Testis (tissue), 3 donors: ENCODE results near the gene ALPL. TPM values are rescaled to one million over a fixed set of nuclear protein-coding genes. Genes with fewer than 3 reads are reported as not detected.

Source experiments
- DNase-seq: peaks from one replicate; pipeline ENCODE4 v3.0.0-alpha.2; 2019
- H3K27ac ChIP-seq, 2 donors: fragments of 200-600 bp; sonication (generic); one replicate each; pipeline ENCODE4 v1.5.1; 2019
- H3K27me3 ChIP-seq: fragments of 200-600 bp; sonication (generic); one replicate; pipeline ENCODE4 v1.5.1; 2019
- H3K36me3 ChIP-seq: fragments of 200-600 bp; sonication (generic); one replicate; pipeline ENCODE4 v1.5.1; 2017; ENCODE audit warnings: low read depth; ENCODE audit errors: missing control alignments
- H3K4me1 ChIP-seq: fragments of 200-600 bp; sonication (generic); one replicate; pipeline ENCODE4 v1.5.1; 2019
- H3K4me3 ChIP-seq, 2 donors: fragments of 200-600 bp; sonication (generic); one replicate each; pipeline ENCODE4 v1.5.1; 2017 to 2019
- H3K9me3 ChIP-seq: fragments of 200-600 bp; sonication (generic); one replicate; pipeline ENCODE4 v1.5.1; 2017
- CTCF ChIP-seq, 3 experiments: fragments of 450-650 bp in 2 of 3; fragments of 200-600 bp in 1 of 3; sonication (generic) in 1 of 3; IDR thresholded peaks; one replicate each; pipeline ENCODE4 v1.5.1; 2016 to 2019; ENCODE audit warnings: antibody characterized with exemption in 3 of 3, mild to moderate bottlenecking in 2 of 3, moderate library complexity in 1 of 3
- POLR2A ChIP-seq: fragments of 450-650 bp; IDR thresholded peaks from one replicate; pipeline ENCODE4 v1.6.1; 2017; ENCODE audit warnings: antibody characterized with exemption, mild to moderate bottlenecking, moderate library complexity
- WGBS, 2 donors: methylation state at CpG; one replicate each; pipeline ENCODE4 v1.1.5; 2018; 5-methylcytosine and 5-hydroxymethylcytosine counted together
- intact Hi-C: fragments of 100-400 bp; cut with DNase I; formaldehyde crosslinking; loops from one replicate; pipeline ENCODE4 v1.15.1; 2023; ENCODE audit warnings: low total_unique reads
- polyA plus RNA-seq: library from polyadenylated mRNA; stranded (reverse); fragments of 350-450 nt; fragmentation: Illumina TruSeq; extraction: RNeasy Lipid Tissue Mini Kit (QIAGEN cat#74804); gene quantifications from one replicate; pipeline ENCODE4 v1.2.3, GENCODE V29; 2014; ENCODE audit warnings: low read depth, low replicate concordance; ENCODE audit not compliant: insufficient read depth
- total RNA-seq, 2 donors: library from RNA; depleted of rRNA; stranded (reverse); fragments of >200 nt; gene quantifications; one replicate each; pipeline ENCODE4 v1.2.3, GENCODE V29; 2016

The ALPL gene
- total and polyA plus RNA-seq, 3 donors from 2014 or later, result 11.8 to 22.2 (median 15.7) TPM

- Histone ChIP-seq H3K9me3 (no peaks in the 10 kb centered on the region), H3K4me1 (no peaks in the 10 kb centered on the region), H3K4me3 (no peak overlapping the region), H3K36me3 (no peaks in the 10 kb centered on the region), H3K27ac (no peak overlapping the region), H3K27me3 (no peaks in the 10 kb centered on the region)
- no peak for TF ChIP-seq POLR2A
- TF ChIP-seq CTCF (IDR thresholded peaks at IDR 0.05), result no peak
- no peak for DNase-seq
- intact Hi-C loops, result no loop called here
- WGBS, 2 donors, result 90 to 100% methylated on average over 3 of the region's 3 CpGs
Measured at GRCh38 chr1:21496886-21497285, 12.3 kb upstream of the ALPL start.

DNA sequence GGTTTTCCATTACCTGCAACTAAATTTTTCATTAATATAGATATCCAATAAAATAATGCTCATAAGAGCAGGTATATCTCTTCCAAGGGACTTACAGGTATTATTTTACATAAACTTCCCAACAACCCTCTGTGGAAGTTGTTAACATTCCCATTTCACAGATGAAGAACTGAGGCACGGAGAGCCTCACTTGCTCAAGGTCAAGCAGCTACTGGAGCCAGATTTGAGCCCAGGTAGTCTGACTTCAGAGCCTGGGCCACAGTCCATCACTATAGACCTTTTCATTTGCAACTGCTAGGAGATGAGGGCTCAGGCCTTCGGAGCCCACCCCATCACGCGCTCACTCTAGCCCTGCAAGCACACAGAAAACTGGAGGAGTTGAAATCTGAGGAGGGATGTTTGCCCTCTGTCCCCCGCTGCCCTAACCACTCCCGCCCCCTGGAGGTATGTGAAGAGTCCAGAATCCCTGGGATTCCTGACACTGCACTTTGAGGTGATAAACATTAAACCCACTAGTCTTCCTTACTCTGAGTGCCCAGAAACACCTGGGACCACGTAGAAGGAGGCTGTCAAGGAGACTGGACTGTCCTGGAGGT, 11.7 kb upstream of the ALPL start:
- intact Hi-C loops, result no loop called here
- WGBS, 2 donors, result 70 to 71% methylated on average over 4 to 7 of the region's 7 CpGs
- Histone ChIP-seq H3K4me3 (no peak overlapping the region), H3K27ac (no peak overlapping the region), H3K27me3 (no peaks in the 10 kb centered on the region), H3K4me1 (no peaks in the 10 kb centered on the region), H3K9me3 (no peaks in the 10 kb centered on the region), H3K36me3 (no peaks in the 10 kb centered on the region)
- TF ChIP-seq POLR2A (no peak), CTCF (IDR thresholded peaks at IDR 0.05) (no peak)
- DNase-seq, result no peak

DNA sequence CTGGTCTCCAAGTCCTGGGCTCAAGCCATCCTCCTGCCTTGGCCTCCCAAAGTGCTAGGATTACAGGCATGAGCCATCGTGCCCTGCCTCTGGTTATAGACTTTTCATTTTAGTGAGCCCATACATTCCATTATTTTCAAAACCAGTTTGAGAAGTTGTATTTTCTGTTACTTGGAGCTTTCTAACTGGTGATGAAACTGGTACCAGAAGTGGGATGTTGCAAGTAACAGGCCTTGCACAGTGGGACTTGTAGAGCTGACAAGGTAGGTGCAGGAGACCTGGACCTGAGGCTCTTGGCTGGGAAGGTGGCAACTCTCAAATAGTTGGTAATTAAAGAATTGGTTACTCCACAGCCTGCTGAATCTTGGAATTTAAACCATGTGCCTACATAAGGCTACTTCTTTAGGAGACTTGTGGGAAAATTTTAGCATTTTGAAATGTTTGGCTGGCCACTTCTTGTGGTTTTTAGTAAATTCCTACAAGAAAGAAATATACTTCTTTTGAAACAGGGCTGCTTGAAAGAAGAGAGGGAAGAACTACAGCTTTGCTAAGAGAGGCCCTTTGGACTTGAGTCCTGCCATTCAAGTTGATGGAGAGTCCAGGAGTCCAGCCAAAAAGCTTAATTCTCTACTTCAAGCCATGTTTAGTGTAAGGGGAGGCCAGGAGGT, 9.8 kb upstream of the ALPL start:
- Histone ChIP-seq H3K27me3 (no peaks in the 10 kb centered on the region), H3K4me3 (no peak overlapping the region), H3K36me3 (no peaks in the 10 kb centered on the region), H3K9me3 (no peaks in the 10 kb centered on the region), H3K4me1 (peaks cover 3% of the 10 kb centered on the region), H3K27ac (no peak overlapping the region)
- 100% methylated on average over 1 of the region's 1 CpG for WGBS, 2 donors
- intact Hi-C loops, result no loop called here
- TF ChIP-seq POLR2A (no peak), CTCF (IDR thresholded peaks at IDR 0.05) (no peak)
- DNase-seq, result no peak

DNA sequence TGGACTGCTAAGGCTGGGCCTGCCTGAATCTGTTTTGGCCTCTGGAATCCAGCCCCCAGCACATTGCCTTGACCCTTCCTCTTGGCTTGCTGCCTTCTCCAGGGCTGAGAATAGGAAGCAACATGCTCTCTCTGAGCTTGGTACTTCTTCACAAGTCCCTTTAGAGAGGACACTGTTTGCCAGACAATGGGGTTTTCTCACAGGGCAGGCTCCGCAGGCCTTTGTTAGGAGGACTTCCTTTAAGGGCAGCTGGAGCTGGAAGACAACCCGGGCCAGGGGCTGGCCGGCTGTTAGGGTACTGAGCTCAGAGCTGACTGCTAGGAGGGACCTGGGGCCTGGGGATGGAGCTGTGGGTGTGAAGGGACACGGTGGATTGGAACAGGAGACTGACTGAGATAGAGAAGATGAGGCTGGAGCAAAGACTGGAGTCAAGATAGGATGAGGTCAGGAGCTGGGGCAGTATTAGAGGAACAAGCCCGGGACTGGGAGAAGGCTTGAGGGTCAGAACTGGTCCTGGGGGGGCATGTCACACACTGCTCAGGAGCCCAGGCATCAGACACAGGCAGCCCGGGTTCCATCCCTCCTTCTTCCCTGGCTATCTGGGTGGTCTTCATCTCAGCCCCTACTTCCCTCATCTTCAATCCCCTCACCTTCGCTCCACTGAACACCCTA, 5.4 kb upstream of the ALPL start:
- TF ChIP-seq CTCF (IDR thresholded peaks at IDR 0.05) (no peak), POLR2A (no peak)
- peaks cover 7% of the 10 kb centered on the region for H3K4me1 ChIP-seq
- DNase-seq, result peak; percentile 41
- no peaks in the 10 kb centered on the region for H3K9me3 ChIP-seq
- WGBS, 2 donors, result 46 to 48% methylated on average over 7 of the region's 7 CpGs
- no peaks in the 10 kb centered on the region for H3K27me3 ChIP-seq
- H3K4me3 ChIP-seq, result no peak overlapping the region
- intact Hi-C loops, result no loop called here
- H3K36me3 ChIP-seq, result no peaks in the 10 kb centered on the region
- H3K27ac ChIP-seq, result no peak overlapping the region
